GM12892 (cell line): ENCODE measurements around the gene NT5C2.
"Not testable (repeated sequence)": the region's sequence is repeated elsewhere in the genome, so short reads cannot be mapped to it uniquely, and the experiment has no call there.

Experiments
- POLR2A ChIP-seq: IDR thresholded peaks from 2 replicates; pipeline ENCODE4 v1.6.1; 2011; ENCODE audit warnings: low read depth, low read length, control low read depth
- TAF1 ChIP-seq: IDR thresholded peaks from 2 replicates; pipeline ENCODE4 v1.6.1; 2011; ENCODE audit warnings: low read depth, mild to moderate bottlenecking, control low read depth, low read length, borderline replicate concordance

GRCh38 chr10:103163766-103164403, 29.2 kb downstream of the NT5C2 start:
- not testable (repeated sequence) for TF ChIP-seq POLR2A, TAF1
